Stimulated activated CD8-positive, alpha-beta memory T cell treated with anti-CD3 and anti-CD28 coated beads, Interleukin-7, amount 100 ng/mL, for 48 hours (primary cell): ENCODE data around the gene DNMT3B.

ENCODE experiments used
- DNase-seq, 2 donors: peaks; one replicate each; pipeline ENCODE4 v3.0.0-alpha.2; 2020; ENCODE audit warnings: low read depth in 1 of 2; ENCODE audit errors: extremely low read depth in 1 of 2

Gene DNMT3B

GRCh38 chr20:32820698-32821377 is 58.7 kb downstream of the DNMT3B start:
- no peak for DNase-seq

DNA sequence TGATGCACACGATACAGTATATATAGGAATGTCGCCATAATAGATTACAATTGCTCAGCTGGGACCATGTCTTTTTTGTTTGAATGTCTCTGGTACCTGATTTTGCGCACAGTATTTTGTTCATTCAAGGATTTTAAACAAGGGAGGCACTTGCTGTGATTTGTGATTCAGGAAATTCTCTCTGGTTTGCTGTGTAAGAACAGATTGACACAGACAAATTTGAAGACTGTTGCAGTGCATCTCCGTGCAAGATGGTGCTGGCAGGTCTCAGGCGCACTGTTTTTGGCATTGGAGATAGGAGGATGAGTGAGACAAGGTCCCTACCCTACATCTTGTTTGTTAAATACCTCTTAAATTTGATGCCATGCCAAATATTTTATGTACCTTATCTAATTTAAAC is 60.0 kb downstream of the DNMT3B start:
- DNase-seq = no peak

GRCh38 chr20:32823078-32823477 is 60.9 kb downstream of the DNMT3B start:
- DNase-seq = peak in 1 of 2 donors; percentile 16

DNA sequence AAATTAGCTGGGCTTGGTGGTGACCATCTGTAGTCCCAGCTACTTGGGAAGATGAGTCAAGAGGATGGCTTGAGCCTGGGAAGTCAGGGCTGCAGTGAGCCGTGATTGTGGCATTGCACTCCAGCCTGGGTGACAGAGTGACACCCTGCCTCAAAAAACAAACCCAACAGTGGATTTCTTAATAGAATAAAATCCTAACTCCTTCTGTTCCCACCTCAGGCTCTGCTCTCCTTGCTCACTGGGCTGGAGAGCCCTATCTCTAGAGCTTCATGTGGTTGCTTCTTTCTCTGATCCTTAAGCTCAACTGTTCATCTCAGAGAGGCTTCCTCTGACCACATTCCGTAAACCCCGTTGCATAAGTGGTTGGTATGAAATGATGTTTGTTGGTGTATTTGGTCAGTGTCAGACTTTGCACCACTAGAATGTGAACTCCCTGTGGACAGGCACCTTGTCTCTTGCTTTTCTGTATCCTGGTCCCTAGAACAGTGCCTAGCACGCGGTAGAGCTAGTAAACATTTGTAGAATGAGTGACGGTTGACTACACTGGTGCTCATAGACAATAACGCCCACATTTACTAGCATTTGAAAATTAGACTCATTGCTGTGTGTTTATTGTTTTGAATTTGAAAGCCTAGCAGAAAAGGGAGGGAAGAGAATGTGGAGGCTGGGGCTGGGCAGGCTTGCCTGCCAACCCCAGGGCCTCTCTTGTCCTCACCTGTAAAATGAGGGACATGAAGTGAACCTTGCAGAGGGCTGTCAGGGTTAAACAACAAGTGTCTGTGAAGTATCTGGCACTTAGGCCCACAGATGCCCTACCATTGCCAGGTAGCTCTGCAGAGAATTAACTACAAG is 61.8 kb downstream of the DNMT3B start:
- DNase-seq = no peak

DNA sequence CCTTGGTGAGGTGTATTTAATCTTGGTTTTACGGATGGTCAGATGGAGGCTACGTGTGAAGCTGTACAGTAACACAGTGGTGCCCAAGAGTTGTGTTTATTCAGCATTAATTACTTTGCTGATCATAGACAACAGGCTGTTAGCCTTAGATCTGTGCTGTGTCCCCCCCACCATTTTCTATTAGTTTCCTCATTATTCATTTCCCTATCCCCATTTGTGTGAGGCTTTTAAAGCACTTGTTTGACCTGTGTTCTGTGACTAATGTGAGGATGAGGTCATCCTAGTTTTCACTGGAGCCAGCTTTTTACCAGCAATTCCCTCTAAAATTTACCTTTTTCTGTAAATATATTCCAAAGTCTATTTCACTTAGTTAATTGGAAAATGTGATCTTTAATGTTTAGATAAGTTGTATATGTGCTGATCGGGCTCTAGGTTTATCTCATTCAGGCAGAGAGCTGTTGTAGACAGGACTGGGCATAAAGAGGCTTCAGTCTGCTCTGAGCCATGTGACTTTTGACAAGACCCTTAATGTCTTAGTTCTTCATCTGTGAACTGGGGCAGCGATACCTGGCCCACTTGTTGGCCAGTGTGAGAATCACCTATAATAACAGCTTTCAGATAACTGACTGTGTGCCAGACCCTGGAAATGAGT is 66.0 kb downstream of the DNMT3B start:
- DNase-seq = no peak

DNA sequence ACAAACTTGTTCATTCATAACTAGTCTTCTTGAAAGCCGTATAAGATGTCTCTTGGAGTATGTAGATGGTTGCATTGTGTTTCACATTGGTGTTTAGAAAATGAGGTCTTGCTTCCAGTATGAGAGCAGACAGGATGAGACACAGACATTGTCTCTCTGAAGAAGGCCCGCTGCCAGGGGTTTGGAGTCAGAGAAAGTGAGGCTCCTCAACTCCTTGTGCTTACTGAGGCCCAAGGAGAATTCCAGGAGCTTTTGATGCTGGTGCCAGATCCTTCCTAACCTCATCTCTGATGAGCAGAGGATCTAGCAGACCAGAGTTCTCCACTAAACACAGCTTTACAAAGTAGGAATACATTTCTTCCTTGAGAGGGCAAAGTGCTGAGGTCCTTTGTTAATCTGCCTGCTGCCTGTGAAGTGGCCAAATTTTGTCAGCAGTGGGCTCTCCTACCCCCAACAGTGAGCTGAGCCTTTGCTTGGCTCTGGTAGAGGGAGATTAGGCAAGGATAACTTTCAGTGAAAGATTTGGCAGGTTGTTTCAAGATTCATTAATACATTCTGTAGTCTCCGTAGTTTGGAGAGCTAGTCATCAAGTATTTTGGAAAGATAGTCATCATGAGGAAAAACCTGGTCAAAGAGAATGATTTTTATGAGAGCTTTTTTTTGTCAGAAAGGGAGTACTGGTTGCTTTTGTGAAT is 67.3 kb downstream of the DNMT3B start:
- no peak for DNase-seq

- DNase-seq = no peak
Observed at GRCh38 chr20:32830437-32830836, 68.3 kb downstream of the DNMT3B start.

GRCh38 chr20:32831982-32832381 is 69.8 kb downstream of the DNMT3B start:
- DNase-seq = no peak

DNA sequence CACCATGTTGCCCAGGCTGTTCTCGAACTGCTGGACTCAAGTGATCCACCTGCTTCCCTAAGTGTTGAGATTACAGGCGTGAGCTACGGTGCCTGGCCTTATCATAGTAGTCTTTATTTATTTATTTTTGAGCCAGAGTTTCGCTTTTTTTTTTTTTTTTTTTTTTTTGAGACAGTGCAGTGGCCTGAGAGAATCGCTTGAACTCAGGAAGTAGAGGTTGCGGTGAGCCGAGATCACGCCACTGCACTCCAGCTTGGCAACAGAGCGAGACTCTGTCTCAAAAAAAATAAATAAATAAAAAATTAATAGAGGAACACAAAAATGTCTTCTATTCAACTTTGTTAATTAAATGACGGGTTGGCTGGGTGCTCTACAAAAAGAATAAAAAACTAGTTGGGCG is 70.5 kb downstream of the DNMT3B start:
- no peak for DNase-seq

- no peak for DNase-seq
Observed at GRCh38 chr20:32834972-32835371, 72.8 kb downstream of the DNMT3B start.

- DNase-seq = no peak
Observed at GRCh38 chr20:32837157-32837556, 75.0 kb downstream of the DNMT3B start.

GRCh38 chr20:32839227-32839981 is 77.2 kb downstream of the DNMT3B start:
- peak in 1 of 2 donors; percentile 11 for DNase-seq

- no peak for DNase-seq
Observed at GRCh38 chr20:32839982-32840285, 77.7 kb downstream of the DNMT3B start.

DNA sequence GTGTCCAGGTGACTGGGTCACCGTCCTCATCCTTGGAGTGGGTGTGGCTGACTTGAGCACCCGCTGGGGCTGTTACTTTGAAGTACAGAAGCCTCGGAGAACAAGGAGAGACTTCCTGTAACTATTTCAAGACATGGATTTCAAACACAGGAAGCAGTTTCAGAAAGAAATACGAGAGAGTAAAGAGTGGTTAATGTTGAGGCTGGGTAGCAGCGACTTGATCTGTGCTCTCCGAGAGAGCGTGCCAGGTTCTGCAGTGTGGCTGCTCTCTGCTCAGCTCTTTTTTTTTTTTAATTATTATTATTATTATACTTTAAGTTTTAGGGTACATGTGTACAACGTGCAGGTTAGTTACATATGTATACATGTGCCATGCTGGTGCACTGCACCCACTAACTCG is 79.0 kb downstream of the DNMT3B start:
- DNase-seq = no peak

GRCh38 chr20:32841632-32842031 is 79.4 kb downstream of the DNMT3B start:
- DNase-seq = no peak

DNA sequence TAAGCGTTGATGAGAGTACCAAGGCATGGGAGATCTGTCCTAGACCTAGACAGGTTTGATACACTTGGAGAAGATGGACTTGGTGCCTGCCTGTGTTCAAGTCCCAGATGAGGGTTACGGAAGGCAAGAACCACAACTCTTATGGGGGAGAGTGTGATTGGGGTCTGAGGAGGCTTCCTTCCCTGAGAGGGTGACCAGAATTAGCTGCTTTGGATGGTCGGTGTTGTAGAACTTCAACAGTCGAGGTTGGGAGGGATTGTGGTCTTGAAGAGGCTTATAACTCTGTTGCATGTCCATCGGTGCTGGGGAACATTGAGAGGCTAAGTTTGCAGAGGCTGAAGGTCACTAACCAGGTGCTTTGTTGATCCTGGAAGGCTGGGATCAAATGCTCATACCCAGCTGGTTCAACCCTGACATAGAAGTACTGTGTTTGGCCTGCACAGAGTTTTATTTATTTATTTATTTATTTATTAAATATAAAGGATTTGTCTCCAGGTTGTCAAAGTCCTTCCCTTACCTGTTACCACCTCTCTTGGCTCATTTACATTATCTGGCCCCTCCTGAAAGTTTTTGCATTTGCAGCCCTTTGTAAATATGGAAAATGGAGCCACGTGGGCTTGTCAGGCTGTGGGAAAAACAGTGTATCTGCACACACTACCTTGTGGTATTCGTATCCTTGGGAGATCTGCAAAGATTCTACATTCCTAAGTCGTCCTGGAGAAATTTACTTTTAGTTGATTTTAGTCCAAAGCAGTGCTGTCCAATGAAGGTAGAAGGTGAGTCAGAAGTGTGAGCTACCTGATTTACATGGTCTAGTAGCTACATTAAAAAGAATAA is 80.7 kb downstream of the DNMT3B start:
- DNase-seq = no peak

GRCh38 chr20:32845786-32846185 is 83.6 kb downstream of the DNMT3B start:
- DNase-seq = no peak

DNA sequence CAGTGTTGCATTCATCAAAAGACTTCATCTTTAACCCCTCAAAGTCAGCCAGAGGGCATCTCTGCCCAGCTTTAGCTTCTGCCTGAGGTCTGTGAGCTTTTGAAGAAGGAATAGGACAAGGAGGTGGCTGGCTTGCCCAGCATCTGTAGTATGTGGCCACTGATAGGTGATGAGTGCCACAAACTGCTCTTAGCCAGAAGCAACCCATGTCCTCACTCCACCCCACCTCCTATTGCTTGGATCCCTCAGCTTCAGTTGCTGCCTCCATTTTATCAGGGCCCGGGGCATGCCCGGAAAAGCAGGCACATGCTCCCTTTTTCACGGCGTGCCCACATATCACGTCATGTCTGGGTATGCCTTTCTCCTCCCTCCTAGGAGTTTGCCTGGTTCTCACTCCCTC is 84.7 kb downstream of the DNMT3B start:
- DNase-seq = no peak

- no peak for DNase-seq
Observed at GRCh38 chr20:32847964-32848363, 85.8 kb downstream of the DNMT3B start.

DNA sequence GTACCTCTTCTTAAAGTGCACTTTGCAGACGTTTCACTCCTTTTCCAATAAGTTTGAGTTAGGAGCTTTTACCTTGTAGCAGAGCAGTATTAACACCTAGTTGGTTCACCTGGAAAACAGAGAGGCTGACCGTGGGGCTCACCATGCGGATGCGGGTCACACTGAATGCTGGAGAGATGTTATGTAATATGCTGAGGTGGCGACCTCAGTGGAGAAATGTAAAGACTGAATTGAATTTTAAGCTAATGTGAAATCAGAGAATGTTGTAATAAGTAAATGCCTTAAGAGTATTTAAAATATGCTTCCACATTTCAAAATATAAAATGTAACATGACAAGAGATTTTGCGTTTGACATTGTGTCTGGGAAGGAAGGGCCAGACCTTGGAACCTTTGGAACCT is 86.7 kb downstream of the DNMT3B start:
- DNase-seq = no peak
